Stimulated activated naive CD8-positive, alpha-beta T cell treated with anti-CD3 and anti-CD28 coated beads, Interleukin-15, amount 100 ng/mL, for 72 hours (primary cell): Measurements from ENCODE around the gene FAM222A.
A peak's percentile ranks its signal among the peaks of the same experiment; 100 is the strongest.

ENCODE experiments used
- ATAC-seq: fragments of 150-1000 bp; cut with Tn5 transposase; 2 replicates; pipeline ENCODE4 v1.10.0; 2021; ENCODE audit warnings: mild to moderate bottlenecking, moderate library complexity
- DNase-seq, 2 donors: peaks; one replicate each; pipeline ENCODE4 v3.0.0; 2021 to 2022
- H3K27ac Mint-ChIP-seq, 2 donors: one replicate each; pipeline ENCODE4 v1.8.0; 2022; ENCODE audit warnings: mild to moderate bottlenecking in 2 of 2, mixed read lengths in 2 of 2, moderate library complexity in 2 of 2
- H3K27me3 Mint-ChIP-seq: one replicate; pipeline ENCODE4 v1.8.0; 2022; ENCODE audit warnings: mixed read lengths
- H3K4me1 Mint-ChIP-seq: one replicate; pipeline ENCODE4 v1.8.0; 2022; ENCODE audit warnings: mild to moderate bottlenecking, mixed read lengths
- H3K4me3 Mint-ChIP-seq, 2 donors: one replicate each; pipeline ENCODE4 v1.8.0; 2022; ENCODE audit warnings: mild to moderate bottlenecking in 2 of 2, mixed read lengths in 2 of 2, moderate library complexity in 1 of 2
- H3K9me3 Mint-ChIP-seq, 2 donors: one replicate each; pipeline ENCODE4 v1.8.0; 2022; ENCODE audit warnings: mixed read lengths in 2 of 2

Gene FAM222A

DNA sequence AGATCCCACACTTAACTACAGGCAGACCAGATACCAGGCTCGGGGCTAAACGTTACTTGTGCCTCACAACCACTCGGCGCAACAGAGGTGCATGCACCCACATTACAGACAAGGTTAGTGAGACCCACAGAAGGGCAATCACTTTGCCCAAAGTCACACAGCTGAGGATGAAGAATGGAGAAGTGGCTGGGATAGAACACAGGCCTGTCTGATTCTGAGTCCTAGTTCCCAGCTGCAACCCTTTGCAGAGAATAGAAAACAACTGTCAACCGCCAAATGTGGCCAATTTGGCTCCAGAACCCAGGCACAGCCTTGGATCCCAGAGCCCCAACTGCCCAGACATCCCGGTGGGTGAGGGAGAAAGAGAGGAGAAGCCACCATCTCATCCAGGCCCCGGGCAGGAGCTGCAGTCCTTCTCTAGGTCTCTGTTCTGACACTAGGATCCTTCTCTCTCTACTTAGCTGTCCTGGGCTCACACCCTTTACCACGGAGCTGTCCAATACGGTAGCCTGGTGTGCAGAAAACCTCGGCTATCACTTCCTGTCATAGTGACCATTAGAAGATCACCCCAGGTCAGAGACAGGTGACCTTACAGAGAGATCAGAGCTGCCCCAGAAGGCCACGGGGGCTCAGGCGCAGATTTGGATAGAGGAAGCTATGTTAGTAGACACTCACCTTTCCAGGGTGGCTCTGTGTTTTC lies 59.1 kb downstream of the FAM222A start:
- H3K9me3 Mint-ChIP-seq: no peaks in the 10 kb centered on the region
- H3K27ac Mint-ChIP-seq: no peak overlapping the region
- H3K4me1 Mint-ChIP-seq: peaks cover 23% of the 10 kb centered on the region
- ATAC-seq: no peak
- peaks cover 9% of the 10 kb centered on the region for H3K27me3 Mint-ChIP-seq
- no peak for DNase-seq
- H3K4me3 Mint-ChIP-seq: peak overlapping the region in 1 of 2 donors; percentile 44

DNA sequence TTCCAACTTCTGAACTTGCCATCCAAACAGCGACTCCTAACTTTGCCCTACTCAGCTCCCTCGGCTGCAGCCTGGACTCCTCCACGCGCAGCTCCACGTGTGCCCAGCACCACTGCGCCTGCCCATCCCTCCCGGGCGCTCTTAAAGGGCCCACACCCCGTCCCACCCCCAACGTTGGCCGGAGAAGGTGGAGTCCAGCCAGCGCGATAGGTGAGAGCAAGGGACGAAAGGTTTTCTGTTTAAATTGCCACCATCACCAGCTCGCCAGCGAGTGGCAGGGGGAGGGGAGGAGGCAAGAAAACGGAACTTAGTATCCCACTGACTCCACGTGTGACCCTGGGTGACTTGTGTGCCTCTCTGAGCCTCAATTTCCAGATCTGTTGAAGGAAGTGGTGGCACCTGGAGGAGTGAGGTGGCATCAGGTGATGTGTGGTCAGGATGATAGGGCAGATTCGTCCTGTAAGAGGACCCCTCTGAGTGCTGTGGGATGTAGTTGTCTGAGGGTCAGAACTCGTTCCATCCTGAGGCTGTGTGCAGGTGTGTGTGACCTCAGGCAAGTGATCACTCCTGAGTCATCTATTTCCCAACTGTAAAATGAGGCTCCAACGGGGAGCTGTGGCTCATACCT lies 59.9 kb downstream of the FAM222A start:
- no peak for DNase-seq
- peak overlapping the region in 1 of 2 donors; percentile 63 for H3K27ac Mint-ChIP-seq
- peaks cover 24% of the 10 kb centered on the region for H3K4me1 Mint-ChIP-seq
- H3K9me3 Mint-ChIP-seq: no peaks in the 10 kb centered on the region
- ATAC-seq: no peak
- peaks cover 9% of the 10 kb centered on the region for H3K27me3 Mint-ChIP-seq
- H3K4me3 Mint-ChIP-seq: peak overlapping the region in 1 of 2 donors; percentile 44

DNA sequence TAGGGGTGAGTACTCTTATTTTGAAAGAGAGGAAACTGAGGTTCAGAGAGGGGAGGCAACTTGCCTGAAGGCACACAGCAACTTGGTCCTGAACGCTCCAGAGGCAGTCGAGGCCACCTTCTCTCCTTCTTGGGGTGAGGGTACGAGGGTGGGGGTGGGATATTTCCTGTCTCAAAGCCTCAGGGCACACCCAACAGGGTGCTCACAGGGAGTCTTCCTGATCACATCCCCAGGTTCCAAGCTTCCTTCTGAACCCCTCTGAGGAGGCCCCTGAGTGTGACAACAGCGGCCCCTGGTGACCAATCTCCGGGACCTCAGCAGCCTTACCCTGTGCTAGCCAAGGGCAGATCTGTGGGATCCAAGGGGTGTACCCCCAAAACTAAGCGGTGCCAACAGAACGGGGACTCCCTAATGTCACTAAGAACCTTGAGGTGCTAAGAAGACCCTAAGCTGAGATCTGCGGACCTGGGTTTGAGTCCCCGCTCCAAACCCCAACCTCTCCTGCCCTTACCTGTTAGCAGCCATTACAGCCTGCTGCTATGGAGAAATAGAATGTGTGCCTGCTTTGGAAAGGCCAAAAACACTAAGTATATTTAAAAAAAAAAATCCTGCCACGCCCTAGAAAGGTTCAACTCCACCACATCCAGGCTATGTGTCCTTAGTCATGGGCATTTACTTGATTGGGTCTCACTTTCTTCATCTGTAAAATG lies 61.7 kb downstream of the FAM222A start:
- H3K4me1 Mint-ChIP-seq: peaks cover 24% of the 10 kb centered on the region
- H3K4me3 Mint-ChIP-seq: no peak overlapping the region
- peaks cover 9% of the 10 kb centered on the region for H3K27me3 Mint-ChIP-seq
- ATAC-seq (peak; percentile 80), DNase-seq (peak; percentile 66 to 67)
- H3K9me3 Mint-ChIP-seq: peaks cover 0 to 6% of the 10 kb centered on the region in 2 donors
- H3K27ac Mint-ChIP-seq: no peak overlapping the region

DNA sequence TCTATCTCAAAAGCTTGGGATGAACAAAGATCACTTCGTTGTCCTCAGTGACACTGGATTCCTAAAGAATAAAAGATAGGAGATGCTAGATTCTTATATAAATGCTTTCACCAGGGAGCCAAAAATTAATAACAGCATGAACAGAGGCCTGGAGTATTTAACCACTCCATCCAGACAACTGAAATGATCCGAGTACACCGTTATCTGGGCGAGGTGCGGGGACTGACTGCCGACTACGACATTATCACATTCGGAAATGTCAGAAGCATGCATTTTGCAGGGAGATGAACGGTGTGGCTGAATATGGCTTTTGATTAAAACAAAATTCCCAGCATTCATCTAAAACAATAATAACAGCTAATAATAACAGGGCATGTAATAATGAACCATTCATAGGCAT lies 63.0 kb downstream of the FAM222A start:
- Mint-ChIP-seq H3K4me3 (no peak overlapping the region), H3K27me3 (peaks cover 9% of the 10 kb centered on the region), H3K4me1 (peaks cover 24% of the 10 kb centered on the region), H3K27ac (no peak overlapping the region), H3K9me3 (peaks cover 0 to 6% of the 10 kb centered on the region in 2 donors)
- ATAC-seq: no peak
- no peak for DNase-seq

DNA sequence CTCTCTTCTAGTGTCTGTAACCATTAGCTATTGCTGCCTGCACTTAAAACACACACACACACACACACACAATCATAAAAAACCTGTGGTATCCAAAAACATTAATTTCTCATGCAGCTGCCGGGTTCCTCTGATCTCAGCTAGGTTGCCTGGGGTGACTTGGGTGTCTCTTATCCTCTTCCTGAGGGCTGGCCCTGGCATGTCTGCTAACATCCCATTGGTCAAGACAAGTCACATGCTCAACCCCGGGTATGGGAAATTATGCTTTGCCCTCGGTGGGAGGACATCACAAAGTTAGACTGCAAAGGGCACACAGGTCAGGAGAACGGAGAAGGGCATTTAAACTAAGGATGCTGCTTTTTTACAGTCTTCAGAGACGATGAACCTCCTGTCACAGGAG lies 63.9 kb downstream of the FAM222A start:
- DNase-seq: peak; percentile 36 to 62
- Mint-ChIP-seq H3K4me3 (peak overlapping the region; percentile 59 to 66), H3K27ac (peak overlapping the region; percentile 11 to 37), H3K27me3 (peaks cover 9% of the 10 kb centered on the region), H3K4me1 (peaks cover 23% of the 10 kb centered on the region), H3K9me3 (peaks cover 0 to 6% of the 10 kb centered on the region in 2 donors)
- ATAC-seq: peak; percentile 84

DNA sequence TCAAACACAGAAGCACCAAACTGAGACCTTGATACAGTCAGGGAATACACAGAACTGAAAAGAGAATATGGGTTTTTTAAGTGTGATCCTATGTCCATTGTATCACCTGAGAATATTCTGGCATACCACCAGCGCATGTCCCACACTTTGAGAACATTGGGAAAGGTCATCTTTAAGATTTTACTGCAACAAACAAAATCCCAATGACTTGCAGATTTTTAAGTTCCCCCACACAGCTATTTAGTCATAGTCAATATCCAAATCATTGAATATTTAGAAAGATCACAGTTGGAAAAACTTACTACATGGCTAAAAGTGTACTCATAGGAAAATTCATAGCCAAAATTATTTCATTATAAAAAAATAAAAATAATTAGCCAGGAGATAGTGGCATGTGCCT lies 65.1 kb downstream of the FAM222A start:
- ATAC-seq (no peak), DNase-seq (no peak)
- Mint-ChIP-seq H3K4me3 (no peak overlapping the region), H3K9me3 (peaks cover 0 to 6% of the 10 kb centered on the region in 2 donors), H3K27me3 (peaks cover 11% of the 10 kb centered on the region), H3K4me1 (peaks cover 12% of the 10 kb centered on the region), H3K27ac (no peak overlapping the region)

DNA sequence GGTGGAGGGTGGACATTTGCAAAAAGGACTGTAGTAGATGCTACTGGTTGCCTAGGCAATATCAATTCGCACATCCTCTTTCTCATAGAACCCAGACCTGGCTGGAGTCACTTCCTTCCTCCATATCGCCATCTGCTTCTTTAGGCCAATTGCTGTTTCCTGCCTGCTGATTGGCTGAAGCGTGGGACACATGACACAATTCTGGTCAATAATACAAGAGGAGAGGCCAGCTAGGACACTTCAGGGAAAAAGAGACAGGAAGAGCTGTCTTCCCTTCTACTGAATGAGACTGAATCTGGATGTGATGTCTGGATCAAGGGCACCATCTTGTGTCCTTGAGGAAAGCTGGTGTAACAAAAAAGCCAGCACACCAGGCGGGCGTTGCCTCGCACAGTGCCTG lies 65.8 kb downstream of the FAM222A start:
- Mint-ChIP-seq H3K27me3 (peaks cover 11% of the 10 kb centered on the region), H3K27ac (no peak overlapping the region), H3K9me3 (peaks cover 0 to 6% of the 10 kb centered on the region in 2 donors), H3K4me1 (peaks cover 8% of the 10 kb centered on the region), H3K4me3 (no peak overlapping the region)
- DNase-seq (peak in 1 of 2 donors; percentile 32), ATAC-seq (no peak)

DNA sequence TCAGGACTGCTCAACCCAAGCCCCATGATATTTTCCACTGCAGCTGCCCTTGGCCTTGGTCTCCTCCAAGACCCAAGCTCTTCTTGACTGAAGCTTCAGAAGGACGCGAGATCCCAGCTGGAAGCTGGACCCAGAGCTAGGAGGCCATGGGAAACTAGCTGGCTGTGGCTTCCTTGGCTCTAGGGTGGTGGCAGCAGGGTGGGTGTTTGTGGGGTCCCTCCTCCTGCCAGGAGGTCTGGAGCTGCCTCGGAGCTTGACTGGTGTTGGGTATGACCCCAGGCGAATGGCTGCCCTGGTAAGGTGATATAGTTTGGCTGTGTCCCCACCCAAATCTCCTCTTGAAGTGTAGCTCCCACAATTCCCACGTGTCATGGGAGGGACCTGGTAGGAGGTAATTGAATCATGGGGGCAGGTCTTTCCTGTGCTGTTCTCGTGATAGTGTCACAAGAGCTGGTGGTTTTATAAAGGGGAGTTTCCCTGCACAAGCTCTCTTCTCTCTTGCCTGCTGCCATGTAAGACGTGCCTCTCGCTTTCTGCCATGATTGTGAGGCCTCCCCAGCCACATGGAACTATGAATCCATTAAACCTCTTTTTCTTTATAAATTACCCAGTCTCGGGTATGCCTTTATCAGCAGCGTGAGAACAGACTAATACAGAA lies 68.2 kb downstream of the FAM222A start:
- ATAC-seq: no peak
- Mint-ChIP-seq H3K27ac (no peak overlapping the region), H3K27me3 (peaks cover 11% of the 10 kb centered on the region), H3K4me3 (no peak overlapping the region), H3K9me3 (peaks cover 0 to 6% of the 10 kb centered on the region in 2 donors), H3K4me1 (peaks cover 8% of the 10 kb centered on the region)
- DNase-seq: no peak

DNA sequence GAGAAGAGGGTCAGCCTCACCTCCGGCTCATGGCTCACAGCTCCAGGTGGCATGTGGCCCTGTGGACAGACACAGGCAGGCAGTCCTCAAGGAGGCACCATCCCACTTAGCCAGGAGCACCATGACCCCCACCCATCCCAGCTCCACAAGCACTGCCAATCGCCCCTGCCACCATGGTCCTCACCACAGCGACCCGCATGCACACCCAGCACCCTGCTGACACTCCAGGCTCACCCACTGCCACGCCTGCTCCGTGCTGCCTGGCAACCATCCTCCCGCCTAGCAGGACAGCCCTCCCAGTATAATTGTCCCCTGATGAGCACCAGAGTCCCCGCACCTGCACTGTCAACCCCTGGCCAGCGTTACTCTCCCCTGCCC lies 68.7 kb downstream of the FAM222A start:
- peaks cover 0 to 6% of the 10 kb centered on the region in 2 donors for H3K9me3 Mint-ChIP-seq
- peaks cover 6% of the 10 kb centered on the region for H3K4me1 Mint-ChIP-seq
- DNase-seq: no peak
- H3K27me3 Mint-ChIP-seq: peaks cover 11% of the 10 kb centered on the region
- H3K4me3 Mint-ChIP-seq: no peak overlapping the region
- ATAC-seq: no peak
- no peak overlapping the region for H3K27ac Mint-ChIP-seq

DNA sequence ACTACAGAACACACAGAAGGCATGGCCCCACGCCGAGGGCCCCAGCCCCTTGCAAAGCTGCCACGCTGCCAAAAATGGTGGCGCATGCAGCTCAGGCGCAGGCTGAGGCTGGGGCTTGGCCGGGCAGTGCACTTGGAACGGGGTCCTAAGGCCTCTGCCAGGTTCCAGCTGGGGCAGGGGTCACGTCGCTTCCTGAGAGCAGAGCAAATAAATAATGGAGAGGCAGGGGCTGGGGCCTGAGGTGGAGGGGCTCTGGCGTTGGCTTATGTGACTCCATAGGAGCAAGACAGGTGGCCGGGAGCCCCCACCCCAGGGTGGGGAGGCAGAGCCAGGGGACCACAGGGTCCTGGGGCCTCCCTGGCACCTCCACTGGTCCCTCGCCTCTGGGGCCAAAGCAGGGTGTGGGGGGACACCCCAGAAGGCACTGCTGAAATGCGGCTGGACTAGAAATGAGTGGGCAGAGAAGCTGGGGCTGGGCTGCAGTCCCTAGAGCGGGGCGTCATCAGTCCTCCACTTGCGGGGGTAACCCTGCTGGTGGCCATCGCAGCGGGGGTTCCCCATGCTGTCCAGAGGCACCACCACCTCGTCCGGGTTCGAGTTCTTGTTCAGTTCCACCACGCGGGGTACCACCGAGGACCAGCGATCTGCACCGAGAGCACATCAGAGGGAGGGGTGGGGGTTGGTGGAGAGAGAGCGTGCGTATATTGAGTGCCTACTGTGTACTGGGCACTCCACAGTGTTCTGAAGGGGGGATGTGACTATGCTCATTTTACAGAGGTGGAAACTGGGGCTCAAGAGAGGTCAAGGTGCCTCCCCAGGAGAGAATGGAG lies 69.7 kb downstream of the FAM222A start:
- no peak overlapping the region for H3K4me3 Mint-ChIP-seq
- ATAC-seq (peak; percentile 33), DNase-seq (no peak)
- H3K9me3 Mint-ChIP-seq: peaks cover 0 to 6% of the 10 kb centered on the region in 2 donors
- H3K4me1 Mint-ChIP-seq: no peaks in the 10 kb centered on the region
- peaks cover 11% of the 10 kb centered on the region for H3K27me3 Mint-ChIP-seq
- H3K27ac Mint-ChIP-seq: no peak overlapping the region

DNA sequence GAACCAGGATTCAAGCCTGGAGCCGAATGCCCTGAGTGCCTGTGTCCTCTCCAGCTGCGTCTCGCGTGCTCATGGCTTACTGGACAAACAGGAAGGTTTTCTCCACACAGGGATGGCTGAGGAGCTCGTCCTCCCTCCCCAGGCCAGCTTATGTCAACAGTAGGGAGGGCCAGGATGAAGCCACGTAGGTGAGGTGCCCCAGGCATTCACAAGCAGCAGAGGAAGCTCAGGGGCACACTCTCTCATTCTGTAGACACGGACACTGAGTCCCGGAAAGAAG lies 70.3 kb downstream of the FAM222A start:
- DNase-seq: no peak
- Mint-ChIP-seq H3K4me1 (no peaks in the 10 kb centered on the region), H3K4me3 (no peak overlapping the region), H3K27me3 (peaks cover 11% of the 10 kb centered on the region), H3K9me3 (peaks cover 0 to 6% of the 10 kb centered on the region in 2 donors), H3K27ac (no peak overlapping the region)
- ATAC-seq: no peak

DNA sequence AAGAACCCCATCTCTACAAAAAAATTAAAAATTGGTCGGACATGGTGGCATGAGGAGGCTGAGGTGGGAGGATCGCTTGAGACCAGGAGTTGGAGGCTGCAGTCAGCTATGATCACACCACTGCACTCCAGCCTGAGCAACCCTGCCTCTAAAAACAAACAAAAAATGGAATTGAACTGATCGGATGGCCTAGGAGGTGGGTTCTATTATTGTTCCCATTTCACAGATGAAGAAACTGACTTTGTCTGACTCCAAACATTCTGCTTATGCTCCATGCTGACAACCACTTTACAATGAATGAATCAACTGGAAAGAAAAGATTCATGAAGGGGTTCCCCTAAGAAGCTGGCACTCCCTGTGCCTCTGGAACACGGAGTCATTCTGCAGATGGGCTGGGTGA lies 72.2 kb downstream of the FAM222A start:
- Mint-ChIP-seq H3K27me3 (peaks cover 11% of the 10 kb centered on the region), H3K9me3 (no peaks in the 10 kb centered on the region), H3K4me1 (no peaks in the 10 kb centered on the region), H3K4me3 (no peak overlapping the region), H3K27ac (no peak overlapping the region)
- ATAC-seq (no peak), DNase-seq (no peak)

DNA sequence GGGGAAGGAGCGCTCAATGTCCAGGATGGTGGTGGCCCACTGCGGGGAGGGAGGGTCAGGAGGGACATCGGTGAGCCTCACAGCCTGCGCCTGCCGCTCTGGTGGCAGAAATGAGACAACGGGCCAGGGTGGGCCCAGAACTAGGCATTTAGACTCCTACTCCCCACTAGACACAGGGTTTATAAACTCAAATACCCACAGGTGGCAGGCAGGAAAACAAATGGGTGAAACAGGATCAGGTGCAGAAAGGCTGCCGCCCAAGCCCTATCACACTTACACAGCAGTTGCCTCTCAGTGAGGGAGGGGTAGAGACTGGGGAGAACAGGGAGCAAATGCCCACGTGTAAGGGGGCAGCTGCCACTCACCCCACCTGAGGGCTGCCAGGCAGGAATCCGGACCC lies 73.2 kb downstream of the FAM222A start:
- no peak for ATAC-seq
- no peaks in the 10 kb centered on the region for H3K9me3 Mint-ChIP-seq

DNA sequence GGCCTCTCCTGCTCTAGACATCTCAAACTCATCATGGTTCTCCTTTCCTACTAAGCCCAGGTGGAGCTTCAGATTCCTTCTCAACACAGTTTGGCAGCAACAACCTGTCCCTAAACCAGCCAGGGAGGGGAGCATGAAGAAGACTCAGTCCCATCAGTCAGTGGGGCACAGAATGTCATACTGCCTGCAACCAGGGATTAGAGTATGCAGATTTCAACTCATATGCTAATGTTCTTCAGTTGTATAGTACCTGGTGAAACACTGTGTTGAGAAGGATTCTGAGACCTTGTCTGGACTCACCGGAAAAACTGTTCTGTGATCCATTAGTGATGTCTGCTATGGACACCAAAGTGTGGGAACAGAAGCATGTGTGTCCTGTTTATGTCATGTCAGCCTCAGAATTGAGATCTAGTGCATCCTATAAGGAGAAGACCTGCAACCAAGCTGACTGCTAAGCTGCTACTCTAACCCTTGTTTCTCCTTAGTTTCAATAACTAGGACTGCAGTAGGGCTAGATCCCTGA lies 76.0 kb downstream of the FAM222A start:
- ATAC-seq (no peak), DNase-seq (no peak)
- H3K27ac Mint-ChIP-seq: peak overlapping the region in 1 of 2 donors; percentile 92
- H3K4me3 Mint-ChIP-seq: no peak overlapping the region
- H3K27me3 Mint-ChIP-seq: peaks cover 13% of the 10 kb centered on the region
- H3K4me1 Mint-ChIP-seq: no peaks in the 10 kb centered on the region
- H3K9me3 Mint-ChIP-seq: no peaks in the 10 kb centered on the region

More for the DNA sequence above, 73.2 kb downstream of the FAM222A start:
- no peak overlapping the region for H3K27ac Mint-ChIP-seq
- peaks cover 11% of the 10 kb centered on the region for H3K27me3 Mint-ChIP-seq
- H3K4me1 Mint-ChIP-seq: no peaks in the 10 kb centered on the region
- H3K4me3 Mint-ChIP-seq: no peak overlapping the region
- DNase-seq: no peak

DNA sequence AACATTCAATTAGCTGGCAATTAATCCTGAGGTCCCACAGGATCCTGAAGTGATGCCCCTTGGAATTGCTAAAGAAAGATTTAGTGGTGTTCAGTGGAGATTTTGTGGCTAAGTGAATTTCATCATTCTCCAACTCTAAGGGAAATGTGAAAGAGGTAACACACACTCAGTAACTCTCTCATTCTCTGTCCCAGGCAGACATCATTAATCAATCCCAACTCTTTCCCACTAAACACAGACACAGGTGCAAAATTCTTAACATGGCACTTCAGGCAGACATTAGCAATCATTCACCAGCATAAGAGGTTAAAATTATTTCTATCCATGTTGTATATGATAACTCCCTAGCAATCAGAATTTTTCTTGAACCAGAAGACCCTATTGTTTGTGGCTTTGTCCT lies 79.4 kb downstream of the FAM222A start:
- no peak overlapping the region for H3K4me3 Mint-ChIP-seq
- no peak overlapping the region for H3K27ac Mint-ChIP-seq

More for the DNA sequence above, 79.4 kb downstream of the FAM222A start:
- ATAC-seq (no peak), DNase-seq (no peak)
- no peaks in the 10 kb centered on the region for H3K4me1 Mint-ChIP-seq
- H3K9me3 Mint-ChIP-seq: no peaks in the 10 kb centered on the region
- peaks cover 14% of the 10 kb centered on the region for H3K27me3 Mint-ChIP-seq
